Endometrial microvascular endothelial cells (primary cell): ENCODE measurements around the gene FN3K. TPM values are rescaled to one million over a fixed set of nuclear protein-coding genes. Genes with fewer than 3 reads are reported as not detected.

Experiments used
- in situ Hi-C: cut with HindIII; loops from 2 replicates; pipeline ENCODE4 v1.10.0; 2017; ENCODE audit warnings: low sequenced_read_pairs, low pct_unique_long_range_greater_than_20kb; ENCODE audit errors: inconsistent ontology term
- total RNA-seq: library from RNA; depleted of rRNA; stranded (reverse); fragments of >200 nt; gene quantifications from one replicate; pipeline ENCODE4 v1.2.3, GENCODE V29; 2015; ENCODE audit errors: inconsistent ontology term

The FN3K gene
- total RNA-seq, 1 donor from 2014 or later: 0.93 TPM

- in situ Hi-C loops: no loop called here
Observed at GRCh38 chr17:82702231-82702927, 33.0 kb upstream of the FN3K start.

DNA sequence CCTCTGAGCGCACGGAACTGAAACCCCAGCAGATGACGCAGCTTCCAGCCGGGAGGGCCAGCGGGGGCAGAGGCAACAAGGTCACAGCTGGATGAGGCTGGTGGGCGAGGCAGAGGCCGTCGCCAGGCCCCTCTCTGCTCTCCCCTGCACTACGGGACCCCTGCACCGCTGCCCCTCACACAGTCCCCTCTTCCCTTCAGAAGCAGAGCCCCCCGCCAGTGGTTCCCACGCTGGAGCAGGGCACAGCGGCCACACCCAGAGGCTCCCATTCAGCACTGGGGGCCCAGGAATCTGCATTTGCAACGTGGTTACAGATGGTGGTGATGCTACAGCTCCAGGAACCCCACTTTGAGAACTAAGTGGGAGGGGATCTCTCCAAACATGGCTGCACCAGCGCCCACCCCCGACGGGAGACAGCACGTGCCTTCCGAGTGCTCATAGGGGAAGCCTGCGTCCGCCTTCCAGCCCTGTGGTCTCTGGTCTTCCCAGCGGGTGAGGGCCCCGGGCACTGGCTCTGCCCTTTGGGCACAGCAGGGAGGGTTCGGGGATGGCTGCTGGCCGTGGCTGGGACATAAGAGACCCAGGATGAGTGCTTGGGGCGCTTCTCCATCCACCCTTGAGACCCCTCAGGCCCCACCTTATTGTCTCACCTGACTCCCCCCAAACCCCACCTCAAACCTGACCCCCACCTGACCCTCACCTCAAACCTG is 32.2 kb upstream of the FN3K start:
- in situ Hi-C loops: no loop called here

DNA sequence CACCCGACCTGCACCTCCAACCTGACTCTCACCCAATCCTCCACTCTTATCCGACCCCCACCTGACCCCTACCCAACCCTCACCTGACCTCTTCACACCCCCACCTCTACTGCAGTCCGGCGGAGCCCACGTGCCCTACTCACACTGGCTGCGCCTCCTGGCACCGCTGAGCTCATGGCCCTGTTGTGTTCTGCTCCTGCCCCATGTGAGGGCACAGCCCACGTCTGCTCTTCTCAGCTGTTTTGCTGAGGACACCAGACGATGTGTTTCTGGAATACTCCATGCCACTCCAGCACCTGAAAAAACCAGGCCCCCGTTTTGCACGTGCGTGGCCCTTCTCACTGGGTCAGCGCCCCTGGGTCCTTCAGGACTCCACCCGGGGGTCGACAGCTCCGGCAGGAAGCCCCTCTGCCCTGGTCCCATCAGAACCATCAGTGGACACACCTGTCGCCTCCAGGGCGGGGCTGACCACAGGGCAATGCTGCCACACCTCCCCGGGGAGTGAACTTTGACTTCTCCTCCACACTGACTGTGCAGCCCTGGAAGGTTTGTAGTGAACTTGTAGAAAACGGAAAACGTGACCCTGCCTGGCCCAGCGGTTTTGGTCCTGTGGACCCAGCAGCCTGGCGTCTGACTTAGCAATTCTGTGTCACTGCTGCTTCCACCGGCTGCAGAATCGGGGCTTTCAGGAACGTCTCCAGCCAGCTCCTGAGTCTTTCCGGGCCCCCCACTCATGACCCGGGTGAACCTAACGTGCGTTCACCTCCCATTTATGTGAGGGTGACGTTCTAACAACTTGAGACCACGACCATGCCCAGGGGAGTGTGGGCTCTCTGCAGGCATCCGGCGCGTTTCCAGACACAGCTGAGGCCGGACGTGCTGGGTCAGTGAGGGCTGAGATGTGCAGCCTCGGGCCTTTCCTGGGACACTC is 31.2 kb upstream of the FN3K start:
- in situ Hi-C loops: no loop called here

GRCh38 chr17:82704886-82705285 is 30.5 kb upstream of the FN3K start:
- in situ Hi-C loops: no loop called here

DNA sequence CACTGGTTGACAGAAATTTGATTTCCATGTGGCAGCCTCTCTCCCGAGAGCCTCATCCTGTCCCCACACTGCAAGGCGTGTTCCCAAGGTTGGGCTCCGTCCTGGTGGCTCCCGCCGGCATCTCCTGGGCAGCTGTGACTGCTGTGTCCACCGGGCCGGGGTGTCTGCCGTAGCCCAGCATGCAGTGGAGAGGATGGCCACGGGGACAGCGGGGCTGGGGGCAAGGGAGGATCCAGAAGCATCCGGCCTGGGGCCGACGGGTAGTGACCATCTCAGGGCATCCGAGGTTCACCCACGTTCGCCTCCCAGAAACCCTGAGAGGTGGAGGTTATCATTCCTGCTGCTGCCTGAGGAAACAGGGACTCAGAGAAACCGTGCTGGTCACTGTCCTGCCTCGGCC is 29.7 kb upstream of the FN3K start:
- in situ Hi-C loops: no loop called here

GRCh38 chr17:82709024-82709675 is 26.3 kb upstream of the FN3K start:
- in situ Hi-C loops: no loop called here

GRCh38 chr17:82709676-82710498 is 25.5 kb upstream of the FN3K start:
- in situ Hi-C loops: no loop called here

DNA sequence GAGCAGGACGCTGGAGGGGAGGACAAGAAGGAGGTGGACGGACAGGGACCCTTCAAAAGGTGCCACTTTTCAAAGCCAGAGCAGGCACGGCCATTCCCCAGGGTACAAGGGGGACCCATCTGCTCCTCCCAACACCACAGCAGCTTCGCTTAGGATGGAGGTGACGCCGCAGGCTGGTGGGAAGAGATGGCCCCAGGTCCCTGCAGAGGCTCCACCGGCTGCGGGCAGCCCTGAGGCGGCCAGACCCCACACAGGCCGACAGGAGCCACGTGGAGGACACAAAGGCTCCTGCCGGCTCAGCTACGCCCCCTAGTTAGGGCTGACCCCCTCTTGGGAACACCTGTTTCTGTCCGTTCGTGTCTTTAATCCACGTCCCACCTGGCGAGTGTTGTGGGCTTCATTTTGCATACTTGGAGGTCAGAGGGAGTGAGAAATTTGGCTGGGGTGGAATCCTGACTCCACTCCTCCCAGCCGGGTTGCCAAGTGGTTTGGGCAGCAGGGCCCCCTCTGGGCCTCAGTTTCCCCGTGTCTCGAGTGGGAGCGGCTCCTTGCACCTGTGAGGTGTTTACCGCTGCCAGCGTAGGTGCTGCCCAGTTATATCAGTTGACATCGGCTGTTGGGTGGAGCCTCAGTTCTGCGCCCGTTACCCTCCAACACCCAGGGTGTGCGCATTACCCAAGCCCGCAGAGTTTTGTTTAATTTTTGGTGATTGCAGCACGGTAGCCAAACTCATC is 24.7 kb upstream of the FN3K start:
- in situ Hi-C loops: no loop called here

DNA sequence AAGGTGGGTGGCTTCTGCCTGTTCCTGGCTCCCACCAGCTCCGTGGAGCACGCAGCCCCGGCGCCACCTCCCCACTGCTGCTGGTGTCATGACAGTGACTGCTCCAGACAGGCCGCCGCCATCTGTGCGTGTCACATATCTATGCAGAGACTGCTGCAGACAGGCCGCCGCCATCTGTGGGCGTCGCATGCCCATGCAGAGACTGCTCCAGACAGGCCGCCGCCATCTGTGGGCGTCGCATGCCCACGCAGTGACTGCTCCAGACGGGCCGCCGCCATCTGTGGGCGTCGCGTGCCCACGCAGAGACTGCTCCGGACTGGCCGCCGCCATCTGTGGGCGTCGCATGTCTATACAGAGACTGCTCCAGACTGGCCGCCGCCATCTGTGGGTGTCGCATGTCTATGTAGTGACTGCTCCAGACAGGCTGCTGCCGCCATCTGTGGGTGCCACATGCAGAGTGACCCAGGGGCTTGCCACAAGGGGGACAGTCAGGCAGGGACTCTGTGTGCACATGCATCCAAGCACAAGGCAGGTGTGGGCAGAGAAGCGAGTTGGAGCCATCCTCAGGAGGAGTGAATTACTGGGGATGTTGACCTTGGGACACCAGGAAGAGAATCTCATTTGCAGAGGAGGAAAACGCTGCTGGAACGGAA is 22.2 kb upstream of the FN3K start:
- in situ Hi-C loops: no loop called here

- in situ Hi-C loops: no loop called here
Observed at GRCh38 chr17:82716203-82717010, 19.0 kb upstream of the FN3K start, which contains the start of gene FN3KRP. Gene FN3KRP (plus strand): TSS chr17:82716706. CDS start chr17:82716756, 50 bp downstream.

DNA sequence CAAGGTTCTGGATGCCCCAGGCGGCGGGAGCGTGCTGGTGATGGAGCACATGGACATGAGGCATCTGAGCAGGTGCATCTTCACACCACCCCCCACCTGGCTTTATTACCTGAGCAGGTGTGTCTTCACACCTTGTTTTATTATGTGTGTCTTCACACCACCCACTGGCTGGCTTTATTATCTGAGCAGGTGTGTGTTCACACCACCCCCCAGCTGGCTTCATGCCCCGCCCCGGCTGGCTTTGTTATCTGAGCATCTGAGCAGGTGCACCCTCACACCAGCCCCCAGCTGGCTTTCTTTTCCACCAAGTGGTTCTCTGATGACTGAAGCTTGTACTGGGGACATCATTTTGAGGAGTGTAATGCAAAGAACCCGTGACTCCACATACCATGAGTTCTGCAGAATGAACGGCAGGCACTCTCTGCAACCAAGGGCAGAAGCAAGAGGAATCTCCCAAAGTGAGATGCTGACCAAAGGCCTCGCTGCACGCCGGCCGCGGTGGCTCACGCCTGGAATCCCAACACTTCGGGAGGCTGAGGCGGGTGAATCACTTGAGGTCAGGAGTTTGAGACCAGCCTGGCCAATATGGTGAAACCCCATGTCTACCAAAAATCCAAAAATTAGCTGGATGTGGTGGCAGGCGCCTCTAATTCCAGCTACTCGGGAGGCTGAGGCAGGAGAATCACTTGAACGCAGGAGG is 16.3 kb upstream of the FN3K start:
- in situ Hi-C loops: no loop called here

- in situ Hi-C loops: no loop called here
Observed at GRCh38 chr17:82720204-82720603, 15.2 kb upstream of the FN3K start.

GRCh38 chr17:82722341-82723013 is 12.9 kb upstream of the FN3K start:
- in situ Hi-C loops: no loop called here

- in situ Hi-C loops: no loop called here
Observed at GRCh38 chr17:82723169-82723807, 12.1 kb upstream of the FN3K start.

- in situ Hi-C loops: no loop called here
Observed at GRCh38 chr17:82726427-82726826, 9.0 kb upstream of the FN3K start.
